GM12865 (cell line): ENCODE data around the gene GOLGA2.

Source experiments
- DNase-seq: peaks from one replicate; pipeline ENCODE4 v3.0.0; 2010; ENCODE audit warnings: low read depth
- H3K4me3 ChIP-seq: 2 replicates; pipeline ENCODE4 v1.5.1; 2011; ENCODE audit warnings: mild to moderate bottlenecking, low read depth, low read length, control low read depth
- TF ChIP-seq, protein P1 (sequence below): IDR thresholded peaks from 2 replicates; pipeline ENCODE4 v1.5.1; 2011; ENCODE audit warnings: low read length, control low read depth, low read depth, inconsistent platforms; ENCODE audit not compliant: insufficient read depth; ENCODE audit errors: missing control alignments

GOLGA2 gene

DNA sequence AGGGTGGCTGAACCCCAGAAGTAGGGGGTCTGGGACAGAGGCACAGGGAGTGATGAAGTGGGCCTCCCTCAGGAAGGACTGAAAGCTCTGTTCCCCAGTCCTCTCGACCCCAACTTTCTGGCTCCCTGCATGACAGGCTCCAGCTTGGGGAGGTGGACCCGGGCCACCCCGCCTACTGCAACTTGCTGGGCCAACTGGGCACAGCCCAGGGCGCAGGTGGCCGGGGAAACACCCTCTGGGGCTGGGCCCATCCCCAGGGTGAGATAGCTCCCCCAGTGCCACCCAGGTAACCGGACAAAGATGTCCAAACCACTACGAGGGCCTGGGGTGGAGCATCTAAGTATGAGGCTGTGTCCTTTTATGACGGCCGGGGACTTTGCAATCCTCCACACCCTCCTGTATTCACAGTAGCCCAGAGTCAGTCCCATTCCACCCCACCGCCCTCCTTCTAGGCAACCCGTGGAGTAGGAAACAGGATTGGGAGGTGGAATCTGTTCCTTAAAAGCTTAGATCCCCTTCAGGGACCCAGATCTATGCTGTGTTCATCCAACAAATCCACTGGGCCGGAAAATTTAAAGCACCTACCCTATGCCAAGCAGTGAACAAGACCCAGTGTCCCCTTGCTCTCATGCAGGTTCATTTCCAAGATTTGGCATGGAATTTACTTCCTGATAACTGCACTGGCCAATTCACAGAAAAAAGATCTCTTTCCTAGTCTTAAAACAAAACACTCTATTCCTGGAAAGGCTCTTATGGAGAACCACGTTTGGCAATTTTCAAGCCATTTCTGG, 52.7 kb downstream of the GOLGA2 start:
- DNase-seq = no peak
- TF ChIP-seq, protein P1, sequence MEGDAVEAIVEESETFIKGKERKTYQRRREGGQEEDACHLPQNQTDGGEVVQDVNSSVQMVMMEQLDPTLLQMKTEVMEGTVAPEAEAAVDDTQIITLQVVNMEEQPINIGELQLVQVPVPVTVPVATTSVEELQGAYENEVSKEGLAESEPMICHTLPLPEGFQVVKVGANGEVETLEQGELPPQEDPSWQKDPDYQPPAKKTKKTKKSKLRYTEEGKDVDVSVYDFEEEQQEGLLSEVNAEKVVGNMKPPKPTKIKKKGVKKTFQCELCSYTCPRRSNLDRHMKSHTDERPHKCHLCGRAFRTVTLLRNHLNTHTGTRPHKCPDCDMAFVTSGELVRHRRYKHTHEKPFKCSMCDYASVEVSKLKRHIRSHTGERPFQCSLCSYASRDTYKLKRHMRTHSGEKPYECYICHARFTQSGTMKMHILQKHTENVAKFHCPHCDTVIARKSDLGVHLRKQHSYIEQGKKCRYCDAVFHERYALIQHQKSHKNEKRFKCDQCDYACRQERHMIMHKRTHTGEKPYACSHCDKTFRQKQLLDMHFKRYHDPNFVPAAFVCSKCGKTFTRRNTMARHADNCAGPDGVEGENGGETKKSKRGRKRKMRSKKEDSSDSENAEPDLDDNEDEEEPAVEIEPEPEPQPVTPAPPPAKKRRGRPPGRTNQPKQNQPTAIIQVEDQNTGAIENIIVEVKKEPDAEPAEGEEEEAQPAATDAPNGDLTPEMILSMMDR = no peak
- H3K4me3 ChIP-seq = no peak overlapping the region

DNA sequence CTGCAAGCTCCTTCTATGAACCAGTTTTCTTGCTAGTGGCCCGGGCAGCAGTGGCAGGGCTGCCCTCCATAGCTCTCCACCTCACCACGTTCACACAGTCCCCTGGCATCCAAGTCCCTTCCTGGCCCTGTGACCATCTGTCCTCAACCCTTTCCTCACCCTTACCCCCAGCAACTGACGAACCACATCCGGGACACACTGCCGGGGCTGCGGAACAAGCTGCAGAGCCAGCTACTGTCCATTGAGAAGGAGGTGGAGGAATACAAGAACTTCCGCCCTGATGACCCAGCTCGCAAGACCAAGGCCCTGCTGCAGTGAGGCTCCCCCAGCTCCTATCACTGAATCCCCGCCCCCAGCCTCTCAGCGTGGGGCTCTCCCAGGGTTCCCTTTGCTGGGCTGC, 53.8 kb downstream of the GOLGA2 start:
- H3K4me3 ChIP-seq = no peak overlapping the region
- TF ChIP-seq, protein P1 = no peak
- no peak for DNase-seq

DNA sequence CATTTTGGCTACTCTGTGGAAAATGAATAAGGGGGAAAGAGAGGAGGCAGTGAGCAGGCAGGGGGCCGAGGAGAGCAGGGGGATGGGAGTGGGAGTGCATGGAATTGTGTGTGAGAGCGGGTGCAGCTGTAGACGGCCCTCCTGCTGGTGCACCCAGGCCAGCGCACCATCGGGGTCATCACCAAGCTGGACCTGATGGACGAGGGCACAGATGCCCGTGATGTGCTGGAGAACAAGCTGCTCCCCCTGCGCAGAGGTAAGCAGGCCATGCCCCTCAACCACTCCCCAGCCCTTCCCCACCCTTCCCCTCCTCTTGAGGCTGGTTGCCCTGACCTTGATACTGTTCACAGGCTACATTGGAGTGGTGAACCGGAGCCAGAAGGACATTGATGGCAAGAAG, 56.0 kb downstream of the GOLGA2 start:
- no peak for DNase-seq
- H3K4me3 ChIP-seq = no peak overlapping the region
- TF ChIP-seq, protein P1 = no peak

DNA sequence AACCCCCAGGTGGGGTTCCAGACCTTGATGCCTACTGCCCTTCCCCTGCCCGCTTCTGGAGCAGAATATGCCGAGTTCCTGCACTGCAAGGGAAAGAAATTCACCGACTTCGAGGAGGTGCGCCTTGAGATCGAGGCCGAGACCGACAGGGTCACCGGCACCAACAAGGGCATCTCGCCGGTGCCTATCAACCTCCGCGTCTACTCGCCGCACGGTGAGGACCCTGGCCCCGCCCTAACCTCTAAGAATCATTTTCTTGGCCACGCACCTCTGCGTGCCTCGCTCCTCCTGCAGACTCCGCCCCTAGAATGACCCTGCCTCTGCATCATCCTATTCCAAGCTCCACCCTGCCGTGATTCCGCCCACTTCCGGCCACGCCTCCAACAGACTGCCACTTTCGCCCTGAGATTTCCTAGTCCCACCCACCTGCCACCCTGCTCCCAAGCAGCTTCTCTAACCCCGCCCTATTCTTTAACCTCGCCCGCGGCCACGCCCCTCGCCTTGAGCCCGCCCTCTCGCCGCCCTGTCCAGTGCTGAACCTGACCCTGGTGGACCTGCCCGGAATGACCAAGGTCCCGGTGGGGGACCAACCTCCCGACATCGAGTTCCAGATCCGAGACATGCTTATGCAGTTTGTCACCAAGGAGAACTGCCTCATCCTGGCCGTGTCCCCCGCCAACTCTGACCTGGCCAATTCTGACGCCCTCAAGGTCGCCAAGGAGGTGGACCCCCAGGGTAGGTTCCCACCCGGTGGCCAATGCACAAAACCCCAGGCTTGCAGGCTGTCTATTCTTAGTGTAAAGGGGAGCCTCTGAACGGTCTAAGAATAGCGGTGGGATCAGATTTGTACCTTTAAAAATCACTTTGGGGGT, 57.1 kb downstream of the GOLGA2 start:
- TF ChIP-seq, protein P1 = no peak
- peak; percentile 95 for DNase-seq
- H3K4me3 ChIP-seq = peak overlapping the region; percentile 50

DNA sequence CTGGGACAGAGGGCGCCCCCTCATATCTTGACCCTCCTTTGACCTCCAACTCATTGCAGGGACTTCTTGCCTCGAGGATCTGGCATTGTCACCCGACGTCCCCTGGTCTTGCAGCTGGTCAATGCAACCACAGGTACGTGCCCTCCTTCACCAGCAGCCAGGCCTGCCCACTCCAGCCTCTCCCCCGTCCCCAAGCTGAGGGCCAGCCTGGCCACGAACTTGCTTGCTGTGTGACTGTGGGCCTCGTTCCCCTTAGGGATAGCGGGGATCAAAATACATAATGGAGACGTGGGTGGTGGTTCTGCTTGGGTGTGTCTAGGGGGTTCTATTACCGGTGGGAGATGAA, 57.7 kb downstream of the GOLGA2 start:
- peak overlapping the region; percentile 50 for H3K4me3 ChIP-seq
- DNase-seq = no peak
- TF ChIP-seq, protein P1 = no peak

DNA sequence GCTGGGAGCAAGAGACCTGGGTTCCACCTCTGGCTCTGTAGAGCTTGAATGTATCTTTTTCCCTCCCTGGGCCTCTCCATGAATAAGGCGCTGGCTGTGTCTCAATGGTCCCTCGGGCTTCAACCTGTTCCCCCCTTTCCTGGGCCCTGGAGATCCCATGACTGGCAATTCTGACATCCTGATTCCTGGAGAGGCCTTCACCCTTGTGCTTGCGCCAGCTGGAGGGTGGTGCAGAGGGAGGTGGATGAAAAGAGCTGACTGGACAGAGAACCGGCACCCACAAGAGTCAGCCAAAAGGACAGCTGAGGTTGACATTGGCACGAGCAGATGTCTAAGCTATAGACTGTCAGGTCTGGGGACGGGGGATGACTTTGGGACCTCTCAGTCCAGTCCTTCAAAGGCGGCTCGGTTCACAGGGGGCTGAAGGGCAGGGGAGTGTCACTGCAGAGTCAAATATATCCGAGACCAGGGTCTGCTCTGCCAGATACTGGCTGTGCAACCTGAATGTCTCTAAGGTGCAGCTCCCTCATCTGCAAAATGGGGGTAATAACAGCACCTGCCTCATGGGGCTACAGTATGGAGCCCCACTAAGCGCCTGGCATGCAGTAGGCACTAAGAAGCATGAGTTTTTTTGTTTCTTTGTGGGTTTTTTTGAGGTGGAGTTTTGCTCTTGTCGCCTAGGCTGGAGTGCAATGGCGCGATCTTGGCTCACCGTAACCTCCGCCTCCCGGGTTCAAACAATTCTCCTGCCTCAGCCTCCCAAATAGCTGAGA, 58.8 kb downstream of the GOLGA2 start:
- DNase-seq = no peak
- no peak overlapping the region for H3K4me3 ChIP-seq
- TF ChIP-seq, protein P1 = no peak
